Mesenchymal stem cell (in vitro differentiated cells and primary cell): ENCODE measurements around the gene RABAC1.

Experiments
- DNase-seq: peaks from one replicate; pipeline ENCODE4 v3.0.0-alpha.2; 2013
- H2AFZ ChIP-seq: one replicate; pipeline ENCODE4 v1.6.1; 2013; ENCODE audit warnings: low read depth, mild to moderate bottlenecking, control low read depth, inconsistent platforms, low read length, moderate library complexity
- H2AK5ac ChIP-seq: 2 replicates; pipeline ENCODE4 v1.6.1; 2013; ENCODE audit warnings: low read length, moderate library complexity, mild to moderate bottlenecking, inconsistent platforms; ENCODE audit not compliant: severe bottlenecking
- H2BK120ac ChIP-seq: one replicate; pipeline ENCODE4 v1.6.1; 2013; ENCODE audit warnings: low read depth, mild to moderate bottlenecking, inconsistent platforms, low read length, moderate library complexity
- H2BK12ac ChIP-seq, 2 experiments: one replicate each; pipeline ENCODE4 v1.6.1; 2013; ENCODE audit warnings: inconsistent platforms in 2 of 2, low read length in 2 of 2, mild to moderate bottlenecking in 2 of 2, moderate library complexity in 2 of 2, control low read depth in 1 of 2
- H2BK15ac ChIP-seq: one replicate; pipeline ENCODE4 v1.6.1; 2013; ENCODE audit warnings: mild to moderate bottlenecking, low read depth, inconsistent platforms; ENCODE audit not compliant: poor library complexity, severe bottlenecking
- H2BK5ac ChIP-seq: 2 replicates; pipeline ENCODE4 v1.6.1; 2013; ENCODE audit warnings: low read depth, mild to moderate bottlenecking, low read length, control low read depth, inconsistent platforms; ENCODE audit not compliant: poor library complexity, severe bottlenecking
- H3K14ac ChIP-seq, 2 experiments: one replicate each; pipeline ENCODE4 v1.6.1; 2013; ENCODE audit warnings: inconsistent platforms in 2 of 2, low read length in 2 of 2, control low read depth in 1 of 2, mild to moderate bottlenecking in 1 of 2, moderate library complexity in 1 of 2
- H3K18ac ChIP-seq, 2 experiments: one replicate each; pipeline ENCODE4 v1.6.1; 2013; ENCODE audit warnings: inconsistent platforms in 2 of 2, low read length in 2 of 2, control low read depth in 1 of 2, low read depth in 1 of 2, mild to moderate bottlenecking in 1 of 2
- H3K23ac ChIP-seq, 2 experiments: one replicate each; pipeline ENCODE4 v1.6.1; 2013; ENCODE audit warnings: inconsistent platforms in 2 of 2, low read length in 2 of 2, mild to moderate bottlenecking in 2 of 2, moderate library complexity in 2 of 2, control low read depth in 1 of 2
- H3K27ac ChIP-seq: 2 replicates; pipeline ENCODE4 v1.5.1; 2013; ENCODE audit warnings: mild to moderate bottlenecking, moderate library complexity, low read length, control low read depth, inconsistent platforms; ENCODE audit not compliant: poor library complexity, severe bottlenecking
- H3K27me3 ChIP-seq, 2 experiments: 2 replicates each; pipeline versions ENCODE4 v1.6.1 to v1.7.0; 2013; ENCODE audit warnings: low read length in 2 of 2, mild to moderate bottlenecking in 2 of 2, moderate library complexity in 2 of 2, control low read depth in 1 of 2, inconsistent platforms in 1 of 2; ENCODE audit not compliant: control insufficient read depth in 1 of 2, insufficient read depth in 1 of 2
- H3K36me3 ChIP-seq, 2 experiments: 2 replicates each; pipeline versions ENCODE4 v1.6.1 to v1.7.0; 2013; ENCODE audit warnings: low read length in 2 of 2, control low read depth in 1 of 2, inconsistent platforms in 1 of 2, low read depth in 1 of 2, mild to moderate bottlenecking in 1 of 2; ENCODE audit not compliant: insufficient read depth in 2 of 2, control insufficient read depth in 1 of 2
- H3K4ac ChIP-seq, 2 experiments: one replicate each; pipeline ENCODE4 v1.6.1; 2013; ENCODE audit warnings: inconsistent platforms in 2 of 2, low read length in 2 of 2, mild to moderate bottlenecking in 2 of 2, moderate library complexity in 2 of 2, control low read depth in 1 of 2, low read depth in 1 of 2
- H3K4me1 ChIP-seq: 2 replicates; pipeline ENCODE4 v1.6.1; 2013; ENCODE audit warnings: low read depth, low read length, control low read depth; ENCODE audit not compliant: control insufficient read depth, insufficient read depth
- H3K4me2 ChIP-seq: 2 replicates; pipeline ENCODE4 v1.6.1; 2013; ENCODE audit warnings: low read length, mild to moderate bottlenecking, inconsistent platforms; ENCODE audit not compliant: poor library complexity, severe bottlenecking
- H3K4me3 ChIP-seq, 2 experiments: 2 replicates each; pipeline versions ENCODE4 v1.5.1 to v1.7.0; 2013; ENCODE audit warnings: low read length in 2 of 2, mild to moderate bottlenecking in 2 of 2, control low read depth in 1 of 2, low read depth in 1 of 2; ENCODE audit not compliant: insufficient read depth in 1 of 2
- H3K79me1 ChIP-seq: replicated peaks from 2 replicates; pipeline ENCODE4 v1.6.1; 2013; ENCODE audit warnings: mild to moderate bottlenecking, control low read depth, low read length, inconsistent platforms; ENCODE audit not compliant: poor library complexity, severe bottlenecking
- H3K9ac ChIP-seq: 2 replicates; pipeline ENCODE4 v1.7.0; 2013; ENCODE audit warnings: mild to moderate bottlenecking, low read length, moderate library complexity
- H3K9me3 ChIP-seq: 2 replicates; pipeline ENCODE4 v1.7.0; 2013; ENCODE audit warnings: mild to moderate bottlenecking, low read length; ENCODE audit not compliant: control insufficient read depth
- H4K8ac ChIP-seq: one replicate; pipeline ENCODE4 v1.6.1; 2013; ENCODE audit warnings: inconsistent platforms, mild to moderate bottlenecking, low read length, moderate library complexity
- H4K91ac ChIP-seq: one replicate; pipeline ENCODE4 v1.6.1; 2013; ENCODE audit warnings: mild to moderate bottlenecking, low read length, inconsistent platforms
- WGBS: methylation state at CpG from one replicate; pipeline ENCODE4 v1.1.7; 2013; ENCODE audit warnings: mixed read lengths; 5-methylcytosine and 5-hydroxymethylcytosine counted together

The RABAC1 gene

GRCh38 chr19:41936416-41936850 lies 22.7 kb downstream of the RABAC1 start:
- Histone ChIP-seq H2BK12ac (no peak overlapping the region), H3K27me3 (peaks cover 54 to 55% of the 10 kb centered on the region in 2 experiments), H3K14ac (peak overlapping the region in 1 of 2 experiments; percentile 41), H4K91ac (no peak overlapping the region), H3K23ac (no peak overlapping the region), H2BK15ac (no peak overlapping the region), H3K9ac (no peak overlapping the region), H2AFZ (no peak overlapping the region), H2AK5ac (no peak overlapping the region), H3K79me1 (no peaks in the 10 kb centered on the region), H3K9me3 (no peaks in the 10 kb centered on the region), H3K18ac (no peak overlapping the region), H2BK5ac (no peak overlapping the region), H2BK120ac (no peak overlapping the region), H4K8ac (no peak overlapping the region), H3K4me3 (peak overlapping the region in 1 of 2 experiments; percentile 8), H3K27ac (no peak overlapping the region), H3K36me3 (no peaks in the 10 kb centered on the region), H3K4me1 (peaks cover 9% of the 10 kb centered on the region), H3K4ac (no peak overlapping the region), H3K4me2 (no peak overlapping the region)
- no peak for DNase-seq
- 87% methylated on average over 8 of the region's 8 CpGs for WGBS

GRCh38 chr19:41935760-41936415 lies 23.2 kb downstream of the RABAC1 start:
- Histone ChIP-seq H2BK120ac (no peak overlapping the region), H3K14ac (no peak overlapping the region), H3K27me3 (peaks cover 54 to 60% of the 10 kb centered on the region in 2 experiments), H4K8ac (no peak overlapping the region), H2AFZ (no peak overlapping the region), H3K79me1 (no peaks in the 10 kb centered on the region), H2BK5ac (no peak overlapping the region), H3K9ac (no peak overlapping the region), H4K91ac (no peak overlapping the region), H3K4me1 (peaks cover 10% of the 10 kb centered on the region), H2BK15ac (no peak overlapping the region), H3K4me3 (peak overlapping the region in 1 of 2 experiments; percentile 8), H3K36me3 (no peaks in the 10 kb centered on the region), H3K23ac (peak overlapping the region in 1 of 2 experiments; percentile 46), H3K4ac (no peak overlapping the region), H2AK5ac (no peak overlapping the region), H2BK12ac (no peak overlapping the region), H3K9me3 (no peaks in the 10 kb centered on the region), H3K18ac (no peak overlapping the region), H3K4me2 (no peak overlapping the region), H3K27ac (no peak overlapping the region)
- DNase-seq, result no peak
- WGBS, result 50% methylated on average over 16 of the region's 26 CpGs

GRCh38 chr19:41934849-41935374 lies 24.2 kb downstream of the RABAC1 start:
- peak; percentile 69 for DNase-seq
- peaks cover 64 to 70% of the 10 kb centered on the region in 2 experiments for H3K27me3 ChIP-seq
- H3K4ac ChIP-seq, result no peak overlapping the region
- H2BK12ac ChIP-seq, result no peak overlapping the region
- no peak overlapping the region for H4K91ac ChIP-seq
- H2BK15ac ChIP-seq, result no peak overlapping the region
- peaks cover 3% of the 10 kb centered on the region for H3K4me1 ChIP-seq
- H4K8ac ChIP-seq, result no peak overlapping the region
- H2BK5ac ChIP-seq, result no peak overlapping the region
- no peak overlapping the region for H3K4me2 ChIP-seq
- no peak overlapping the region for H3K18ac ChIP-seq
- H3K9me3 ChIP-seq, result no peaks in the 10 kb centered on the region
- H3K79me1 ChIP-seq, result no peaks in the 10 kb centered on the region
- no peaks in the 10 kb centered on the region for H3K36me3 ChIP-seq
- no peak overlapping the region for H3K9ac ChIP-seq
- no peak overlapping the region for H2BK120ac ChIP-seq
- no peak overlapping the region for H3K4me3 ChIP-seq
- H3K23ac ChIP-seq, result no peak overlapping the region
- H2AFZ ChIP-seq, result no peak overlapping the region
- H2AK5ac ChIP-seq, result no peak overlapping the region
- no peak overlapping the region for H3K27ac ChIP-seq
- WGBS, result 38% methylated on average over 6 of the region's 7 CpGs
- no peak overlapping the region for H3K14ac ChIP-seq

GRCh38 chr19:41933693-41934426 lies 25.3 kb downstream of the RABAC1 start:
- Histone ChIP-seq H3K9ac (no peak overlapping the region), H2AK5ac (no peak overlapping the region), H3K36me3 (no peaks in the 10 kb centered on the region), H2AFZ (no peak overlapping the region), H3K79me1 (no peaks in the 10 kb centered on the region), H3K23ac (peak overlapping the region in 1 of 2 experiments; percentile 74), H4K8ac (no peak overlapping the region), H3K14ac (no peak overlapping the region), H3K27ac (no peak overlapping the region), H3K9me3 (no peaks in the 10 kb centered on the region), H3K4me3 (no peak overlapping the region), H3K4me2 (no peak overlapping the region), H3K18ac (no peak overlapping the region), H2BK5ac (no peak overlapping the region), H3K27me3 (peaks cover 74 to 80% of the 10 kb centered on the region in 2 experiments), H2BK12ac (no peak overlapping the region), H2BK120ac (no peak overlapping the region), H3K4ac (no peak overlapping the region), H2BK15ac (no peak overlapping the region), H4K91ac (no peak overlapping the region), H3K4me1 (peaks cover 8% of the 10 kb centered on the region)
- 57% methylated on average over 7 of the region's 7 CpGs for WGBS
- DNase-seq, result no peak
